ENCODE results near the gene PIP5KL1. TPM values are rescaled to one million over a fixed set of nuclear protein-coding genes. Genes with fewer than 3 reads are reported as not detected.
"Not testable (repeated sequence)": the region's sequence is repeated elsewhere in the genome, so short reads cannot be mapped to it uniquely, and the experiment has no call there.

PIP5KL1 gene
- total RNA-seq, 4 donors from 2014 or later = 4.6 TPM; not detected in 3

DNA sequence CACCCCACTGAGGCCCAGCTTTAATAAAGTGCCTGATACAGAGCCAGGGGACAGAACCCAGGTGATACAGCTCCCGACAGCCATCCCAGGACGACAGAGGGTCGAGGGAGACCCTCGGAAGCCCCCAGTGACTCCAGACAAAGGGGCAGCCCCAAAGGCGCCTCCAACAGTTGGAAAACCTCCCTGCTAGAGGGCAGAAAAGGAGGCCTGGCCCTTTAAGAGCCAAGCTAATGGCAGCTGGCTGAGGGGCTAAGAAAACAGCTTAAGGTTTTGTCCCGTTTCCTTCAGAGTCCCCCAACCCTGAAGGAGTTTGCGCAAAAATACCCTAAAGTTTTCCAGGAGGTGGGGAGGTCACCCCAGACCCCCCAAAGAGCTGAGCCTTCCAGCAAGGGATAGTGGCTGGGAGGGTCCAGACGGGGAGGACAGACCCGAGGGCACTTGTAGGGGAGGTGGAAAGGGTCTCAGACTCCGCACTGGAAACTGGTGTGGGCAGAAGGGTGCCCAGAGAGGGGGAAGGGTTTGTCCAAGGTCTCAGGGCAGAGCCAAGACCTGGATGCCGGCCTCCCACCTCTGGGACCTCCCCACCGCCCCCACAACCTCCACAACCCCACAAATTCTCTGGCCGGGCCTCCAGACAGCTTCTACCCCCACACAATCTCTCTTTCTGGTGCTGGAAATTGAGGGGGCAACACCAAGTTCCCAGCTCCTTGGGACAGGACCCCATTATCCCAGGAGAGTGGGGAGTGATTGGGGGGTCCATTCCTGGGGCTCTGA lies 44.9 kb downstream of the PIP5KL1 start:
- H3K4me1 ChIP-seq = no peaks in the 10 kb centered on the region
- DNase-seq = no peak
- TF ChIP-seq, protein P1, sequence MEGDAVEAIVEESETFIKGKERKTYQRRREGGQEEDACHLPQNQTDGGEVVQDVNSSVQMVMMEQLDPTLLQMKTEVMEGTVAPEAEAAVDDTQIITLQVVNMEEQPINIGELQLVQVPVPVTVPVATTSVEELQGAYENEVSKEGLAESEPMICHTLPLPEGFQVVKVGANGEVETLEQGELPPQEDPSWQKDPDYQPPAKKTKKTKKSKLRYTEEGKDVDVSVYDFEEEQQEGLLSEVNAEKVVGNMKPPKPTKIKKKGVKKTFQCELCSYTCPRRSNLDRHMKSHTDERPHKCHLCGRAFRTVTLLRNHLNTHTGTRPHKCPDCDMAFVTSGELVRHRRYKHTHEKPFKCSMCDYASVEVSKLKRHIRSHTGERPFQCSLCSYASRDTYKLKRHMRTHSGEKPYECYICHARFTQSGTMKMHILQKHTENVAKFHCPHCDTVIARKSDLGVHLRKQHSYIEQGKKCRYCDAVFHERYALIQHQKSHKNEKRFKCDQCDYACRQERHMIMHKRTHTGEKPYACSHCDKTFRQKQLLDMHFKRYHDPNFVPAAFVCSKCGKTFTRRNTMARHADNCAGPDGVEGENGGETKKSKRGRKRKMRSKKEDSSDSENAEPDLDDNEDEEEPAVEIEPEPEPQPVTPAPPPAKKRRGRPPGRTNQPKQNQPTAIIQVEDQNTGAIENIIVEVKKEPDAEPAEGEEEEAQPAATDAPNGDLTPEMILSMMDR (IDR thresholded peaks at IDR 0.05) = no peak
- TF ChIP-seq POLR2AphosphoS5 (IDR thresholded peaks at IDR 0.05) = no peak
- no peak for TF ChIP-seq EP300 (IDR thresholded peaks at IDR 0.05; ENCODE audit: low read depth)
- TF ChIP-seq POLR2A (IDR thresholded peaks at IDR 0.05) = no peak
- no peak overlapping the region for H3K4me3 ChIP-seq
- in situ Hi-C loops (cut with MboI; ENCODE audit: low pct_ligation_motif_present in 1 of 4, low pct_unique_long_range_greater_than_20kb in 1 of 4, low sequenced_read_pairs in 3 of 4) = no loop called here
- no peaks in the 10 kb centered on the region for H3K27me3 ChIP-seq
- H3K36me3 ChIP-seq = peaks cover 0 to 12% (median 5%) of the 10 kb centered on the region in 4 donors
- no peak overlapping the region for H3K27ac ChIP-seq
- intact Hi-C loops (cut with DNase I; ENCODE audit: low total_unique reads) = no loop called here
- no peaks in the 10 kb centered on the region for H3K9me3 ChIP-seq
- WGBS, 2 donors (ENCODE audit: low coverage in 1 of 2) = 74% methylated on average over 13 of the region's 13 CpGs; no CpG with 5 or more reads in 1 of the 2 donors

DNA sequence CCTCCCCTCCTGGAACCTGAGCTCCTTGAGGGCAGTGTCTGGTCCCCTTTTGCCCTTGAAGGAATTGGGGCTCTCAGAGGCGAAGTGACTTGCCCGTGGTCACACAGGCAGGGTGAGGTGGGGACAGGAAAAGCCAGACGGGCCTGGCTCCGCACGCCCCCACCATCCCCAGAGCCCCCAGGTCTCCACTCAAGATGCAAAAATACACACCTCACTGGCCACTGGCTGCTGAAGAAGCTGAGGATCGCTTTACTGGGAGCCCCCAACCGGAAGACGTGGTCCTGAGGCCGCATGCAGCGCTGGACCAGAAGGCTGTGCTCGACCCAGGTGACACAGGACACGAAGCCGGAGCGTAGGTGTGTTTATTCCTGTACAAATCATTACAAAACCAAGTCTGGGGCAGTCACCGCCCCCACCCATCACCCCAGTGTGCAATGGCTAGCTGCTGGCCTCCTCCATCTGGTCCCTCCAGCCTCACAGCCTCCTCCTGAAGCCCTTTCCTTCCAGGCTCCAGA lies 45.5 kb downstream of the PIP5KL1 start:
- TF ChIP-seq POLR2A (IDR thresholded peaks at IDR 0.05) (no peak), POLR2AphosphoS5 (IDR thresholded peaks at IDR 0.05) (no peak), EP300 (IDR thresholded peaks at IDR 0.05; ENCODE audit: low read depth) (no peak)
- TF ChIP-seq, protein P1 (IDR thresholded peaks at IDR 0.05) = no peak
- Histone ChIP-seq H3K9me3 (no peaks in the 10 kb centered on the region), H3K4me3 (no peak overlapping the region), H3K27me3 (no peaks in the 10 kb centered on the region), H3K36me3 (peaks cover 0 to 12% (median 5%) of the 10 kb centered on the region in 4 donors), H3K27ac (no peak overlapping the region), H3K4me1 (no peaks in the 10 kb centered on the region)
- in situ Hi-C loops (cut with MboI; ENCODE audit: low pct_ligation_motif_present in 1 of 4, low pct_unique_long_range_greater_than_20kb in 1 of 4, low sequenced_read_pairs in 3 of 4) (no loop called here), intact Hi-C loops (cut with DNase I; ENCODE audit: low total_unique reads) (no loop called here)
- DNase-seq = no peak
- 72% methylated on average over 15 of the region's 15 CpGs; no CpG with 5 or more reads in 1 of the 2 donors for WGBS, 2 donors (ENCODE audit: low coverage in 1 of 2)

DNA sequence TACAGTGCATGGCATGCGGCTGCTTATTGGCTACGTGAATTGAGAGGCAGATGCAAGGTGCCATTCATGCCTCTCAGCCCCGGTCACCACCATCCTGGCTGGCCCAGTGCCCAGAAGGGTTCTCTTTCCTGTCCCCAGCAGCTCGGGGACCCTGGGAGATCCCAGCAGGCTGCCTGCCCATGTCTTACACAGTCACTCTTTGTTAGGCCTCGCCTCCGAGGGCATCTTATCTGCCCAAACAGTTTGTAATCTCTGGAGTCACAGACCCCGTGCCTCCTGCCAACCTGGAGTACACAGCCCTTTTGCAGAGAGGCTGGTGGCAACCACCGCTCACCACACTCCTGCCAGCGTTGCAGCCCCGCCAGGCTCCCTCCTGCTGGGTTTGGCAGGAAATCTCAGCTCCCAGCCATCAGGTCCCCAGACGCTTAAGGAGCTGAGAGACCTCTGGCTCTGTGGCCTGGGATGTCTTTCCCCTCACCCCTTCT lies 46.1 kb downstream of the PIP5KL1 start:
- Histone ChIP-seq H3K4me3 (no peak overlapping the region), H3K4me1 (no peaks in the 10 kb centered on the region), H3K27ac (no peak overlapping the region), H3K9me3 (no peaks in the 10 kb centered on the region), H3K27me3 (no peaks in the 10 kb centered on the region), H3K36me3 (peaks cover 0 to 12% (median 5%) of the 10 kb centered on the region in 4 donors)
- TF ChIP-seq EP300 (IDR thresholded peaks at IDR 0.05; ENCODE audit: low read depth) (no peak), POLR2AphosphoS5 (IDR thresholded peaks at IDR 0.05) (no peak), POLR2A (IDR thresholded peaks at IDR 0.05) (no peak)
- TF ChIP-seq, protein P1 (IDR thresholded peaks at IDR 0.05) = no peak
- no peak for DNase-seq
- intact Hi-C loops (cut with DNase I; ENCODE audit: low total_unique reads) = no loop called here
- 49% methylated on average over 11 of the region's 11 CpGs; no CpG with 5 or more reads in 1 of the 2 donors for WGBS, 2 donors (ENCODE audit: low coverage in 1 of 2)
- in situ Hi-C loops (cut with MboI; ENCODE audit: low pct_ligation_motif_present in 1 of 4, low pct_unique_long_range_greater_than_20kb in 1 of 4, low sequenced_read_pairs in 3 of 4) = no loop called here

DNA sequence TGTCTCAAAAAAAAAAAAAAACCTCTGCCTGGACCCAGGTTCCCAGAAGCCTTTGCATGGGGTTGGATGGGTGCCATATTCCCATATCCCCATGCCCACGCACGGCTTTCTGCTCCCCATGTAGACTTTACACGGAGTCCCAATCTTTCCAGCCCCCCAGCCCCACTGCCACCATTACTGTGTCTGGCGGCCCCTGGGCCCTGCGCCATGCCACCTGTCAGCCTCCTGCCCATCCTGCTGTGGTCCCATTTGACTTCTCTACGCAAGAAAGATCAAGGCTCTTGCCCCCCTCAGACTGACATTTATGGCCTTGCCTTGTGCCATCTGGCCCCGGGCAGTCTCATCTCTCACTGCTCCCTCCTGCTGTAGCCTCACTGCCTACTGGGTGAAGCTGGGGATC lies 46.6 kb downstream of the PIP5KL1 start:
- intact Hi-C loops (cut with DNase I; ENCODE audit: low total_unique reads) = no loop called here
- 88% methylated on average over 7 of the region's 7 CpGs; no CpG with 5 or more reads in 1 of the 2 donors for WGBS, 2 donors (ENCODE audit: low coverage in 1 of 2)
- Histone ChIP-seq H3K4me3 (no peak overlapping the region), H3K27ac (no peak overlapping the region), H3K27me3 (no peaks in the 10 kb centered on the region), H3K36me3 (peaks cover 0 to 12% (median 5%) of the 10 kb centered on the region in 4 donors), H3K9me3 (no peaks in the 10 kb centered on the region), H3K4me1 (no peaks in the 10 kb centered on the region)
- in situ Hi-C loops (cut with MboI; ENCODE audit: low pct_ligation_motif_present in 1 of 4, low pct_unique_long_range_greater_than_20kb in 1 of 4, low sequenced_read_pairs in 3 of 4) = no loop called here
- no peak for DNase-seq
- TF ChIP-seq, protein P1 (IDR thresholded peaks at IDR 0.05) = no peak
- TF ChIP-seq EP300 (IDR thresholded peaks at IDR 0.05; ENCODE audit: low read depth) = no peak
- TF ChIP-seq POLR2A (IDR thresholded peaks at IDR 0.05) = no peak
- TF ChIP-seq POLR2AphosphoS5 (IDR thresholded peaks at IDR 0.05) = no peak

DNA sequence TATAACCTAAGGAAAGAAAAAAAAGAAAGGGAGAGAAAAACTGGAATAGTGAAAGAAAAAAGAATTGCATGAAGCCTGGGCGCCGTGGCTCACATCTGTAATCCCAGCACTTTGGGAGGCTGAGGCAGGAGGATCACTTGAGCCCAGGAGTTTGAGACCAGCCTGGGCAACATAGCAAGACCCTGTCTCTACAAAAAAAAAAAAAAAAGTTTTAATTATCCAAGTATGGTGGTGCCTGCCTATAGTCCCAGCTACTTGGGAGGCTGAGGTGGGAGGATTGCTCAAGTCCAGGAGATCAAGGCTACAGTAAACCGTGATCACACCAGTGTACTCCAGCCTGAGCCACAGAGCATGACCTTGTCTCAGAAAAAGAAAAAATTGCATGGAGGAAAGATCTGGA lies 48.9 kb downstream of the PIP5KL1 start:
- 77 to 78% methylated on average over 3 of the region's 3 CpGs for WGBS, 2 donors (ENCODE audit: low coverage in 1 of 2)
- intact Hi-C loops (cut with DNase I; ENCODE audit: low total_unique reads); in situ Hi-C loops (cut with MboI; ENCODE audit: low pct_ligation_motif_present in 1 of 4, low pct_unique_long_range_greater_than_20kb in 1 of 4, low sequenced_read_pairs in 3 of 4); DNase-seq; H3K36me3 ChIP-seq; H3K27me3 ChIP-seq; H3K27ac ChIP-seq; H3K9me3 ChIP-seq; H3K4me3 ChIP-seq: not testable (repeated sequence)
- peaks cover 10 to 12% (median 12%) of the 10 kb centered on the region in 4 donors for H3K4me1 ChIP-seq
